Type B pancreatic cell (in vitro differentiated cells): ENCODE results near the gene NUDT3. TPM values are rescaled to one million over a fixed set of nuclear protein-coding genes. Genes with fewer than 3 reads are reported as not detected.
A peak's percentile ranks its signal among the peaks of the same experiment; 100 is the strongest.
"Not testable (repeated sequence)": the region's sequence is repeated elsewhere in the genome, so short reads cannot be mapped to it uniquely, and the experiment has no call there.

Experiments used
- DNase-seq: peaks from one replicate; pipeline ENCODE4 v3.0.0; 2021; ENCODE audit warnings: mixed read lengths; ENCODE audit not compliant: unreplicated experiment; ENCODE audit errors: extremely low spot score
- H3K27ac Mint-ChIP-seq: 2 replicates; pipeline ENCODE4 v1.8.0; 2021; ENCODE audit warnings: mild to moderate bottlenecking, mixed read lengths
- H3K27me3 Mint-ChIP-seq: 2 replicates; pipeline ENCODE4 v1.8.0; 2021; ENCODE audit warnings: mixed read lengths
- H3K36me3 Mint-ChIP-seq: 2 replicates; pipeline ENCODE4 v1.8.0; 2021; ENCODE audit warnings: mixed read lengths
- H3K4me1 Mint-ChIP-seq: one replicate; pipeline ENCODE4 v1.8.0; 2021; ENCODE audit warnings: mixed read lengths; ENCODE audit not compliant: unreplicated experiment
- H3K4me3 Mint-ChIP-seq: 2 replicates; pipeline ENCODE4 v1.8.0; 2021; ENCODE audit warnings: mild to moderate bottlenecking, mixed read lengths
- H3K9me3 Mint-ChIP-seq: 2 replicates; pipeline ENCODE4 v1.8.0; 2021; ENCODE audit warnings: mixed read lengths
- total RNA-seq: library from RNA; stranded (reverse); gene quantifications from 2 replicates; pipeline ENCODE4 v1.2.1, GENCODE V29; 2021; ENCODE audit warnings: low replicate concordance
- TF ChIP-seq, protein P1 (sequence below): fragments of 200-600 bp; sonication (generic); conservative IDR thresholded peaks from 2 replicates; pipeline ENCODE4 v1.5.0; 2021; ENCODE audit warnings: antibody characterized with exemption, mild to moderate bottlenecking

The NUDT3 gene
- total RNA-seq, 1 donor from 2014 or later: 31.9 TPM

DNA sequence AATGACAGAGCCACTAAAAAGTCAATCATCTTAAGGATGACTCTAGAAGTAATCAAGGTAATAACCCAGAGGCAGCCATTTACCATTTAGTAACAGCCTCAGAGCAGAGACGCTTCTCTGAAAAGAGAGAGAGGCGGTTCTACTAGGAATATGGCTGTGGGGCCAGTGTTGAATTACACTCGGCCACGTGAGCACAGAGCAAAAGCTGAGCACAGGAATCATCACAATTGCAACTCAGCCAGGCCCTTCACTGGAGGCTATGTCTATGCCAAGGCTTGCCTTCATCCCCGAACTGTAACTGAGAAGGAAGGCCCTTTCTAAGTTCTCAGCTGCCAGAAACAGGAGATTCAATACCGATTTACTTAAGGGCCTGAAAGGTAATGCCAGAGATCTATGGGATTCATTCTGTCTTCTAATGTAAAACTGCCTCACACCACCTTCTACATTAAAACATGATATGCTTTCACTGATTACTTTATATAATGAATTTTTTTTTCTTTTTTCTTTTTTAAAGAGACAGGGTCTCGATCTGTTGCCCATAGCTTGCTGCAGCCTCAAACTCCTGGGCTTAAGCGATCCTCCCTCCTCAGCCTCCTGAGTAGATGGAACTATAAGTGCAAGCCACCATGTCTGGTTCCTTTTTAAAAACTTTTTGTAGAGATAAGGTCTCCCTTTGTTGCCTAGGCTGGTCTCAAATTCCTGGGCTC lies 67.6 kb downstream of the NUDT3 start:
- TF ChIP-seq, protein P1, sequence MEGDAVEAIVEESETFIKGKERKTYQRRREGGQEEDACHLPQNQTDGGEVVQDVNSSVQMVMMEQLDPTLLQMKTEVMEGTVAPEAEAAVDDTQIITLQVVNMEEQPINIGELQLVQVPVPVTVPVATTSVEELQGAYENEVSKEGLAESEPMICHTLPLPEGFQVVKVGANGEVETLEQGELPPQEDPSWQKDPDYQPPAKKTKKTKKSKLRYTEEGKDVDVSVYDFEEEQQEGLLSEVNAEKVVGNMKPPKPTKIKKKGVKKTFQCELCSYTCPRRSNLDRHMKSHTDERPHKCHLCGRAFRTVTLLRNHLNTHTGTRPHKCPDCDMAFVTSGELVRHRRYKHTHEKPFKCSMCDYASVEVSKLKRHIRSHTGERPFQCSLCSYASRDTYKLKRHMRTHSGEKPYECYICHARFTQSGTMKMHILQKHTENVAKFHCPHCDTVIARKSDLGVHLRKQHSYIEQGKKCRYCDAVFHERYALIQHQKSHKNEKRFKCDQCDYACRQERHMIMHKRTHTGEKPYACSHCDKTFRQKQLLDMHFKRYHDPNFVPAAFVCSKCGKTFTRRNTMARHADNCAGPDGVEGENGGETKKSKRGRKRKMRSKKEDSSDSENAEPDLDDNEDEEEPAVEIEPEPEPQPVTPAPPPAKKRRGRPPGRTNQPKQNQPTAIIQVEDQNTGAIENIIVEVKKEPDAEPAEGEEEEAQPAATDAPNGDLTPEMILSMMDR: no peak
- no peak for DNase-seq
- Mint-ChIP-seq H3K9me3 (peaks cover 1% of the 10 kb centered on the region), H3K4me1 (peaks cover 9% of the 10 kb centered on the region), H3K36me3 (peaks cover 15% of the 10 kb centered on the region), H3K27me3 (no peaks in the 10 kb centered on the region), H3K27ac (peak overlapping the region; percentile 92), H3K4me3 (peak overlapping the region; percentile 69)

DNA sequence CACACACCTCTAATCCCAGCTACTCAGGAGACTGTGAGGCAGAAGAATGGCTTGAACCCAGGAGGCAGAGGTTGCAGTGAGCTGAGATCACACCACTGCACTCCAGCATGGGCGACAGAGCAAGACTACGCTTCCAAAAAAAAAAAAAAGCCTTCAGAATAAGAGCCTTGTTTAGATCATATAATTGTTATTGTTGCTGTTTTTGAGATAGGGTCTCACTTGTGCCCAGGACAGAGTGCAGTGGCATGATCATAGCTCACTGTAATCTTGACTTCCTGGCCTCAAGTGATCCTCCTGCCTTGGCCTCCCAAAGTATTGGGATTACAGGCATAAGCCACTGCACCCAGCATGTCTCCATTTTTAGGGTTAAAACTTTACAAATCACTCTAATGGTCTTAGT lies 68.2 kb downstream of the NUDT3 start:
- Mint-ChIP-seq H3K36me3 (peaks cover 20% of the 10 kb centered on the region), H3K27ac (peak overlapping the region; percentile 92)
- not testable (repeated sequence) for H3K27me3 Mint-ChIP-seq

DNA sequence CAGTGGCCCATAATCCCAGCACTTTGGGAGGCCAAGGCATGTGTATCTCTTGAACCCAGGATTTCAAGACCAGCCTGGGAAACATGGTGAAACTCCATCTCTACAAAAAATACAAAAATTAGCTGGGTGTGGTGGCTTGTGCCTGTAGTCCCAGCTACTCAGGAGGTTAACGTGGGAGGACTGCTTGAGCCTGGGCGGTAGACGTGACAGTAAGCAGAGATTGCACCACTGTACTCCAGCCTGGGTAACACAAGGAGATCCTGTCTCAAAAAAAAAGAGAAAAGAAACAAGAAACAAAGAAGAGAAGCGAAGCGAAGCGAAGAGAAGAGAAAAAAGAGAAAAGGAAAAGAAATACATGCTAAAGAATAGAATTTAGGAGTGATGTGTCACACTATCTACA lies 69.2 kb downstream of the NUDT3 start:
- Mint-ChIP-seq H3K27me3 (no peaks in the 10 kb centered on the region), H3K27ac (peak overlapping the region; percentile 7), H3K9me3 (peaks cover 11% of the 10 kb centered on the region), H3K4me1 (peaks cover 25% of the 10 kb centered on the region), H3K4me3 (no peak overlapping the region), H3K36me3 (peaks cover 20% of the 10 kb centered on the region)
- TF ChIP-seq, protein P1: no peak
- DNase-seq: no peak

More for the DNA sequence above, 68.2 kb downstream of the NUDT3 start:
- not testable (repeated sequence) for DNase-seq, H3K4me3 Mint-ChIP-seq, H3K9me3 Mint-ChIP-seq
- peaks cover 16% of the 10 kb centered on the region for H3K4me1 Mint-ChIP-seq

DNA sequence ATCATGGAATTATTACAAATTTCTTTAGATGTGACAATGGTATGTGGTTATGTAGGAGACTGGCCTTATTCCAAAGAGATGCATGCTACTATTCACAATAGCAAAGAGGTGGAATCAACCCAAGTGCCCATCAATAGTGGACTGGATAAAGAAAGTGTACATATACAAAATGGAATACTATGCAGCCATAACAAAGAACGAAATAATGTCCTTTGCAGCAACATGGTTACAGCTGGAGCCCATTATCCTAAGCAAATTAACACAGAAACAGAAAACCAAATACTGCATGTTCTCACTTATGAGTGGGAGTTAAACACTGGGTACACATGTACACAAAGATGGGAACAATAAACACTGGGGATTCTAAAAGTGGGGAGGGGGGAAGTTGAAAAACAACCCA lies 69.7 kb downstream of the NUDT3 start:
- DNase-seq: no peak
- Mint-ChIP-seq H3K9me3 (peaks cover 11% of the 10 kb centered on the region), H3K36me3 (peaks cover 20% of the 10 kb centered on the region), H3K4me3 (no peak overlapping the region), H3K27ac (peak overlapping the region; percentile 35), H3K4me1 (peaks cover 29% of the 10 kb centered on the region), H3K27me3 (no peaks in the 10 kb centered on the region)
- TF ChIP-seq, protein P1: no peak

DNA sequence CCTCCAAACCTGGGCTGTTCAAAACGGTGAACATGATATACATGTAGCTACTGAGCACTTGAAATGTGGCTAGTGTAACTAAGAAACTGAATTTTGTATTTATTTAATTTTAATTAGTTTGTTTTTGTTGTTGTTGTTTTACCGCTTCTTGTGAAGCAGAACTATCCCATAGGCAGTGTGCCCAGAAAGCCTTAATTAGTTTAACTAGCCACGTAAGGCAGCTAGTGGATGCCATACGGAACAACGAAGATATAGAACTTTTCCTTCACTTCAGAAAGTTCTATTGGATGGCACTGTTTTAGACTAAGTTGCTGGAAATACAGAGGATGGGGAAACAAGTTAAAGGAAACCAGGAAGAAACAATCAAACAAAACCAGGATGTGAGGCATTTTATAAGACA lies 70.6 kb downstream of the NUDT3 start:
- TF ChIP-seq, protein P1: no peak
- Mint-ChIP-seq H3K27me3 (no peaks in the 10 kb centered on the region), H3K27ac (peak overlapping the region; percentile 35), H3K4me3 (no peak overlapping the region), H3K36me3 (peaks cover 20% of the 10 kb centered on the region), H3K9me3 (peaks cover 11% of the 10 kb centered on the region), H3K4me1 (peaks cover 37% of the 10 kb centered on the region)
- DNase-seq: no peak

DNA sequence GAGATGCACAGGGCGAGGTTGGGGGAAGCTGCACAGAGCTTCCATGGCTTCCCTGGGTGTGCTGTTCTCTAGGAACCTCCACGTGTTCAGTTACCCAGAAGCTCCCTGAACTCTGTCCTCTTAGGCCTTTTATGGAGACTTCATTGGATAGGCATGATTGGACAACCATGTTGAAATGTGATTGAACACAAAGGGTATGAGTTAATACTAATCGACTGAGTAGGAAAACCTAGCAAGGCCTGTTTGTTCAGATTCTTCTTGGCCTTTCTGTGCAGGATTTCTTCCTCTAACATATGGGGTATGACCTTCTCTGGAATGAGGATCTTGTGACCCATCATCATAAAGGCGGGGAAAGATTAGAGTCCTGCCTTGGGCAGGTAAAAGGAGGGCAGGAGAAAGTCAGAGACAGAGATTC lies 73.0 kb downstream of the NUDT3 start:
- Mint-ChIP-seq H3K4me3 (peak overlapping the region; percentile 64), H3K27me3 (no peaks in the 10 kb centered on the region), H3K9me3 (peaks cover 11% of the 10 kb centered on the region), H3K27ac (peak overlapping the region; percentile 98), H3K36me3 (peaks cover 20% of the 10 kb centered on the region), H3K4me1 (peaks cover 49% of the 10 kb centered on the region)
- TF ChIP-seq, protein P1: no peak
- DNase-seq: no peak
